ENCODE results near the gene NAT8L. TPM values are rescaled to one million over a fixed set of nuclear protein-coding genes. Genes with fewer than 3 reads are reported as not detected.

The NAT8L gene
- total RNA-seq, 1 experiment from 2014 or later: 3.4 TPM

DNA sequence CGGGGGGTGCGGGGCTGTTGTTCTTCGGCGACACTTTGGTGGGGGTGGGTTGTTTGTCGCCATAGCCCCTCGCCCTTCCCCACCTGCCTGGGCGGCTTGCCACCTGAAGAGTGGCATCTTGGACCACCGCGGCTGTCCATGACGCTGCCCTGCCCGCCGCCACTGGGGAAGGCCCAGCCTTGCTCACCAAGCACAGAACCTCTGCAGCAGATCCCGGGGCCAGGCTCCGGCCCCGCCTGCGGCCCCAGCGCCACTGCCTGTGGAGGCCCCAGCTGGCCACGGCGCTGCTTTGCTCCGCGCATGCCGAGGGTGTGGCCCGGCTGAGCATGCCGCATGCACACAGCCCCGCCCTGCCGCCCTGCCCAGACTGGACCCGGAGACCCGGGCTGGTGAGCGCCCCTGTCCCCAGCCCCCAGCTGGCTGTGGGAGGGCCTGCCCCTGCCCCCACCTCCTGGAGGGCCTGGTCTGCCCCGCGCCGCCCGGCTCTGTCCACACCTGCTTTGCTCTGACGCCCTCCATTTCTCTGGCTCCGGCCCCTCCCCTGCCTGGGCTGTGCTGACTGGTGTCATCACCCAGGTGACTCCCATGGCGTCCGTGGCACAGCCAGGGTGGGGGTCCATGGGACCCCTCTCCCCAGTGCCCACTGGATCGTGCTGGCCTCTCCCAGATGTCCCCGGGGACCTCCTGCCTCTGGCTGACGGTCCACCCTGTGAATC is 5.3 kb downstream of the NAT8L start:
- DNase-seq (ENCODE audit: low read depth): no peak

DNA sequence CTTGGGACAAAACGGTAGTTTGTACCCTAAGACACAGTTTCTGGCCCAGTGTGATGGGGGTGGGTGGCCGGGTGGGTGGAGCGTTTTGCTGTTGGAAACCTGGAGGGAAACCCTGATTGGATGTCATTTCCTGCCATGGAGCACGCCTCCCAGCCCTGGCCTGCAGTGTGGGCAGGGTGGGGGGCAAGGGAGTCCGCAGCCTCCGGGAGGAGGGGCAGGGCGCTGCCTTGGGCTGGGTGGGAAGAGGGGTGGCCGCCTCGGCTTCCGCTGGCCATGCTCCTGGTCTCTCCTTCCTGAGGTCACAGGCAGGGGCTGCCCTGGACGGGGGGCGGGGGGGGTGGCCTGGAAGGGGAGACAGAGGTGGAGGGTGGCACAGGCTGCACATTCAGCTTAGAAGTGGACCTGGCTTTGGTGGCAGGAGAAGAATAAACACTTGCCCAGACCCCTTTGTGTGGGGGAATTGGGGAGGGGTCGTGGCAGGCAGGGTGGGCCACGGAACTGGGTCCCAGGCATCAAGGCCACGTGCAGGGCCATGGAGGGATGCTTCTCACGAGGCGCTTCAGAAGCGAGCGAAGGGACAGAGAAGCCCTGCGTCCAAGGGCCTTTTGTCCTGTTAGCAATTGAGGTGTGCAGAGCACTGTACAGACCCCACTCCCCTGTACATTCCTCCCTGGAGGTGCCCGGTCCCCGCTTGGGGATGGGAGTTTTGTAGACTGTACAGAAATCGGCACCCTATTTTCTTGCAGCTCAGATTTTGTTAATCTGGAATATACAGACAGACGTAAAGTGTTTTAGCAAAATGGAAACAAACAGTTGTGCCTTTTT is 6.2 kb downstream of the NAT8L start:
- no peak for DNase-seq (ENCODE audit: low read depth)

DNA sequence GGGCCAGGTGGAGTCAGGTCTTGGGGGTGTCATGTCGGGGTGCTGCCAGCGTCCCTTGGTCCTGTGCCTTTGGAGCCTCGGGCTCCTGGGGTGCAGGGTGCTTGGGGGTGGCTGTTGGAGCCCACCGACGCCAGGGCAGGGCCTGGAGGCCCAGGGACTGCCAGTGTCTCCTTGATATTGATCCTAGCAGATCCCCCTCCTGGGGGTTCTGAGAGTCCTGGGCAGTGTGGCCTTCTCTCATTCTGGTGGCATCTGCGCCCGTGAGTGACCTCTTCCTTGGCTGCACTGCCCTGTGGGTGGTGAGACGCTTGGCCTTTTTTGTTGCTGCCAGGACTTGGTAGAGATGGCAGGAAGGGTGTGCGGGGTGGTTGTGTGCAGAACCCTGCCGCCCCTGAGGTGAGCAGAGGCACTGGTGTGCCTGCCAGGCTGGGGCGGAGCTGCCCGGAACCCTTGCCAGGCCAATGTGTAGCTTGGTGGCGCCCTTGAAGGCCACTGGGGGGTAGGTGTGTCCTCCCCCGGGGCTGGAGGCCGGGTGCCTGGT is 7.0 kb downstream of the NAT8L start:
- DNase-seq (ENCODE audit: low read depth): no peak

DNA sequence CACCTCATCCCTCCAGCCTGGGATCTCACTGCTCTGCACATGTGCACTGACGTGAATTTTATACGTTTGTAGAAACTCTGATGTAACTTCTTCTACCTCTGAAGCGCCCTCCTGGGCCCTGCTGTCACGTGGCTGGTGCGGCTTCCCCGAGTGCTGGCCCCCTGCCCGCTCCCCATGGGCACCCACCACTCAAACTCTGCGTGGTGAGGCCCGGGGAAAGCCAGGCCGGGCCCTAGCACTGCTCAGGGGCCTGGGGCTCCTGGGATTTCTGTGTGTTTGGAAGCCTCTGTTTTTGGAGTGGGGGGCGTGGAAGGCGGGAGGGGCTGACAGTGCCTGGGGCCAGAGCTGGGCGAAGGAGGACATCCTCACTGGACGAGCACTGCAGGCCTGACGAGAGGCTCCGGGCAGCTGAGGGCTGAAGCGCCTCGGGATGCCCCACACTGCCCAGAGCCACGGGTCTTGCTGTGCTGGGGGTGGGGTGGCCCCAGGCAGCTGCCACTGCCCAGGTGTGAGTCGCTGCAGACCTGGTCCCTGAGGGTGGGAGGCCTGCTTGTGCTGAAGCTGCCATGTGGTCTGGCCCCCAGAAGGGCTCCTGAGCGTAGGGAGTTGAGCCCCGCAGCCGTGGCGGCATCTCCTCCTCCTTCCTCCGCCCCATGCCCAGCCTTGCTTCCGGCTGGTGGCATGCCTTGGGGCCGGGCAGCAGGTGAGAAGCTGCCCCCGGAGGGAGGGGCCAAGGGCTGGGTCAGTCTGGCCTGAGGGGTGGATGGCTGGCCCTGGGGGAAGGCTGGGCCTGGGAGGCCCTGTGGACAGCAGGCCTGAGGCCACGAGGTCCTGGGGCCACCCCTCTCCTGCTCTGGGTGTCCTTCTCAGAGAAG is 7.7 kb downstream of the NAT8L start:
- no peak for DNase-seq (ENCODE audit: low read depth)

DNA sequence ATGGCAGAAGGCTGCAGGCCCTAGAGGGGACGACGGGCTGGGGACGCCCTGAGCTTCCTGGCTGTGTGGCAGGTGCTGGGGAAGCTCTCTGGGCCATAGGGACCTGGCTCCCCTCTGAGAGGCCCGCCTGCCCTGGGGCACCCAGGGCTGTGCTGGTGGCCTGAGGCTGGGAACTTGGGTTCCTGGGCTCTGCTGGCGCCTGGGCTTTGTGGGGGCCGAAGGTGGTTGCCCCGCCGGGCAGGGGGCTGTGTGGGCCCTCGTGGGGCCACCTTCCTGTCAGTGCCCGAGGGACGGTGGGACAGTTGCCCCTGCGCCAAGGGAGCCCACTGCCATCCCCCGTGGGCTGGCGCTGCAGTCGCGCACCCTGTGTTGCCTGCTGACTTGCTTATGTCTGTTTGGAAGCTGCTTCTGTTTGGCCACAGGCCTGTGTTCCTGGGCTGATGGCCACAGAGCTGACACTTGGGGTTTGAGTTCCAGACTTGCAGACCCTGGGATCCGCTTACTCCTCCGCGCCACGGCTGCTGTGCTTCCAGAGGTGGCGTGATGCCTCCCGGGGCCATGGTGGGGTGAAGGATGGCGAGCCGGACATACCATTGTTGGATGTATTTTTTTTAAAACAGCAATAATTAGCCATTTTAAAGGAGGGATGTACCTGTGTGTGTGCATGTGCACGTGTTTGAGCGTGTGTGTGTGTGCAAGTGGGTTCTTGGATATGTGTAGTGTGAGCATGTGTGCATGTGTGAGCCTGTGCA is 8.5 kb downstream of the NAT8L start:
- no peak for DNase-seq (ENCODE audit: low read depth)

DNA sequence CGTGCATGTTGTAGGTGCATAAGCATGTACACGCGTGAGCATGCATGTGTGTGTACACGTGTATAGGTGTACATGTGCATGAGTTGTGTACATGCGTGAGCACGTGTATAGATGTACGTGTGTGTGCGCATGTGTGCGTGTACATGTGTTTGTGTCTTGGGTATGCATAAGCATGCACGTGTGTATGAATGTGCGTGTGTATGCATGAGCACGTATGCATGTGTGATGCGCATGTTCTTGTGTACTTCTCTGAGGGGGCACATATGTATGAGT is 9.0 kb downstream of the NAT8L start:
- DNase-seq (ENCODE audit: low read depth): no peak

DNA sequence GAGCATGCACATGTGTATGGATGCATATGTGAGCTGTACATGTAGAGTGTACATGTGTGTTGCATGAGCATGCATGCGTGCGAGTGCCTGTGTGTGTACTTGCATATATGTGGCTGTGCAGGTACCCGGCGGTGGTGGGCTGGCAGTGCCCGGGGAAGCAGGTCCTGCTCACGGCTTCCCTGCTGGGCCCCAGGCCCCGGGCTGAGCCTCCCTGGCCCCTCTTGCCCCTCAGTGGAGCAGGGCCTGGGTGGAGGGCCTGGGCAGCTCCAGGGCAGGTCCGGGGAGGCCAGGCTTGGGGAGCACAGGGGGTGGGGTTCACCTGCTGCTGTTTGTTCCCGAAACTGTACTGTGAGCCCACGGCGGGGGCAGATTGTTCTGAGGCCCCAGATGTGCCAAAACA is 9.4 kb downstream of the NAT8L start:
- DNase-seq (ENCODE audit: low read depth): no peak

DNA sequence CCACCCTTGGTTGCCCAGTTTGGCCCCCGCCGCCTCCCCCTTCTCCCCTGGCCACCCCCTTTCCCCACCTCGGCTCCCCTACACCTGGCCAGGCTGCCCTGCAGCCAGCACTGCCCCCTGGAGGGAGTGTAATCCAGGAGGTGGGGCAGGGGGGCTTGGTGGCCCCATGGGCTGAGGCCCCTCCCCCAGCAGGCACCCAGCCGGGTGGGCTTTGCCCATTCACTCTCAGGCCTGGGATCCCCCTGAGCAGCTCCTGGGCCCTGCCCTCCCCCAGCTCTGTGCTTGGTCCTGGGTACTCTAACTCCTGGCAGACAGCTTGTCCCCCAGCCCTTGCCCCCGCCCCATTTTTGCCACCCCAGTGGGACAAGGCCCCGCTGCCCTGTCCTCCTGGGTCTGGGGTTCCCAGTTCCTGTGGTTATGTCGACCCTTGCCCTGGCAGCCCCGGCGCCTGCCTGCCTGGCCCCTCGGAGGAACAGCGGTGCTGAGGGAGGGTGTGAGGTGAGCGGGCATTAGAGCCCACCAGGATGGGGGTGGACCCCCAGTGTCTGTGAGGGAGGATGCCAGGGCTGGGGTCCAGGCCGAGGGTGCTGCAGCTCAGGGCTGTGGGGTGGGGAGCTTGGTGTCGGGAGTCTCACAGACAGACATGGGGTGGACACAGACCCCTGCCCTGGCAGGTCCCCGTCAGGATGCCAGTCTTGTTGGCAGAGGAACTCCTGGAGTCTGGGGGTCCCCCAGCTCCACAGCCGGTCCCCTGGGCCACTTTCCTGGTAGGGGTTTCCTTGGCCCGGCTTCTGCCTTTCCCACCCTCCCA is 10.2 kb downstream of the NAT8L start:
- DNase-seq (ENCODE audit: low read depth): no peak

DNA sequence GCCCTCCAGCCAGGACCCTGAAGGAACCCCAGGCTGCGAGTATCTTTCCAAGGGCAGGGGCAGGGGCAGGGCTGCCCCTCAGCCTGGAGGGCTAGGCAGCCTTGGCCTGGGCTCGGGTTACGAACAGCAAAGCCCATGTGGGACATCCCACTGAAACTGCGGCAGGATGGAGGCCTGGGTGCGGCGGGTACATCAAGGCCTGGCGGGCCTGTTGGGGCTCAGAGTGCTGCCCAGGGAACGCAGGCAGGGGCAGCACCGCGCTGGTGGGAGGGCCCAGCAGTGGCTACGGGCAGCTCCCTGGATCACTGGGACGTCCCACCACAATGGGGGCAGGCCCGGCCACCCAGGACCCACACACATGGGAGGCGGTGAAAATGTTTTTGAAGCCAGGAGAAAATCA is 10.9 kb downstream of the NAT8L start:
- DNase-seq (ENCODE audit: low read depth): no peak

DNA sequence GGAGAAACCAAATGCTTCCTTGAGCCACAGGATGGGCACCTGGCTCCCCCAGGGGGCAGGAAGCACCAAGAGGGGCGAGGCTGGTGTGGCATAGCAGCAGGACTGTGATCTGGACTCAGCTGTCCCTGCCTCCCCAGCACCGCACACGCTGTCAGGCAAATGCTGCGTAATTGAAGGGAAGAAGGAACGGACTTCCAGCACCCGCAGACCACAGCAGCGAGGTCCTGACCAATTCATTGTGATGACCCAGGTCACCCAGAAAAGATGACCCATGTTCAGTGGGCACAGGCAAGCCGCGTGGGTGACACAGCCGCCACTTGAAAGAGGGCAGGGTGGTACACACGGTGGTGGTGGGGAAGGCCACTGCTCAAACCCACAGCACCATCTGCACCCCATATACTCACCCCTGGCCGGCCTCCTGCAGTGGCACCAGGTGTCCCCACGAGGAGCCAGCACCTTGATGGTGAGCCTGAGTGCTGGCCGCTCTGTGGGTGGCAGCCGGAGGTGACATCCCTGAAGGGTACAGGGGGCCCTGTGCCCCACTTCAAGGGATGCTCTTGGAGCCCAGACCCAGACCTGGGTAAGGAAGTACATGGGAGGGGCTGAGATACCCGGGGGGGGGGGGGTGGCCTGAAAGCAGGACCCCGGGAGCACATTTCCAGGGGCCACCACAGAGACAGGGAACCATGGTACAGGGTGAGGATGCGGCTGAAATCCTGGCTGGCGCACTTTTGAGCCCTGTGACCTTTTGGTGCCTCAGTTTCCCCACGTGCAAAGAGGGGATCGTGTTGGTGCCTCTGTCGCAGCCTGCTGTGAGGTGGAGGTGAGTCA is 11.5 kb downstream of the NAT8L start:
- no peak for DNase-seq (ENCODE audit: low read depth)

DNA sequence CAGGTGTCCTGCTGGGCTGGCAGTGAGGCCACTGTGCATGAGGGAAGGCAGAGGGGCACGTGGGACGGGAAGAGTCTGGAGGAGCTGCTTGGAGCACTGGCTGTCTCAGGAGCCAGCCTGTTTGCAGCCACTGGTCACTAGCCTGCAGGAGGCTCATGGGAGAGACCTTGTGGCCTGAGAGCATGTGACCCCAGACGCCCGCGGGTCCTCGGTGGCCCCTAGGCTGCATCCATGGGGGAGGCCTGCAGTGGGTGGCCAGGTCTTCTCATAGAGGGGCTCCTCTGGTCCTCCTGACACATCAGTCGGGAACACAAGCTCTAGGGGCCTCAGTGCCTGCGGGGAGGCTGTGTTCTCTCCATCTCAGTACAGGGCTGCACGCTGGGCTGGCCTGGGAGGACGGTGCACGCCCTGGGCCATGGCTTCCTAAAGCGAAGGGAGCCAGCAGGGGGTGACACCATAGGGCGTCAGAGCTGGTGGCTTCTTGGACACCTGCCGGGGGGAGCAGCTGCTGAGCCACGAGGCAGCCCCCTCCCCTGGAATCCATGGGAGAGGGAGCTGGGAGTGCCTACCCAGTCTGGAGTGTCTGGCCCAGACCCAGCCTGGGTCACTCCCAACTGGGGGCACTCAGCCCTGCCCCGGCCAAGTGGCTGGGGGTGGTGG is 12.3 kb downstream of the NAT8L start:
- peak; percentile 36 for DNase-seq (ENCODE audit: low read depth)

DNA sequence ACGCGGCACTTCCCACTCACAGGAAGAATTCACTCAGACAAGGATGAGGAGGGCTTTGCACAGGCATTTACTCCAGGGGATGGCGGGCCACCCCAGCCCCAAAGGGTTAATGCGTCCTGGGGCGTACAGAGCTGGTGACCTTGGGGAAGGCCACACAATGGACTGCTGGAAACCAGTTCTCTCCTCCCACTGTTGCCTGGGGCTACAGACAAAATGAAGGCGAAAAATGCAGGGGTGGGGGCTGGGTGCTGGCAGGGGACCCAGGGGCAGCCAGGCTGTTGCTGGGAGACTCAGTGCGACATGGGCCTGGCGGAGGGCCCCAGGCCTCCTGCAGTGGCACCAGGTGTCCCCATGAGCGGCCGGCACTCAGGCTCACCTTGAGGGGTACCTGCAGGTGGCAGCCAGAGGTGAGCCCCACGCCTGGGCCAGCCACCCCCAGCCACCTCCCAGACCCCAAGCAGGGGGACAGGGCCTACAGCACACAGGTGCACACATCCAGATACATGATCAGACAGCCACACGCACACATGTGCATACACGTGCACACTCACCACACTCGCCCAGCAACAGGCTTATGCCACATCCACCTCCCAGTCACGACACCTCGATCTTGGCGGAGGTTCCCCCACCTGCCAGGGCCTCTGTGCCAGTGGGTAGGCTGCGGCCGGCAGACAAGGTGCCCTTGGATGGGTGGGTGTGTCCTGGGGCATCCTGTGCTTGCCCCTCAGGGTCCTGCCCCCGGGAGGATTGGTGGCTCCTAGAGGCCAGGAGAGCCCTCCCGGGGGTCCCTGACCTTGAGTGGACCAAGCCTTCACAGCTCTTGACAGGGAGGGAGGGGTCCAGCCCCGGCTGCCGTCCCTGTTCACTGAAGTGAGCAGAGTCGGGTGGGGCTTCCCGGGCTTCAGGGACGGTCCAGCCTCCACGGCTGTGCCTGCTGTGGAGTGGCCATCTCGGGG is 13.1 kb downstream of the NAT8L start:
- DNase-seq (ENCODE audit: low read depth): no peak

DNA sequence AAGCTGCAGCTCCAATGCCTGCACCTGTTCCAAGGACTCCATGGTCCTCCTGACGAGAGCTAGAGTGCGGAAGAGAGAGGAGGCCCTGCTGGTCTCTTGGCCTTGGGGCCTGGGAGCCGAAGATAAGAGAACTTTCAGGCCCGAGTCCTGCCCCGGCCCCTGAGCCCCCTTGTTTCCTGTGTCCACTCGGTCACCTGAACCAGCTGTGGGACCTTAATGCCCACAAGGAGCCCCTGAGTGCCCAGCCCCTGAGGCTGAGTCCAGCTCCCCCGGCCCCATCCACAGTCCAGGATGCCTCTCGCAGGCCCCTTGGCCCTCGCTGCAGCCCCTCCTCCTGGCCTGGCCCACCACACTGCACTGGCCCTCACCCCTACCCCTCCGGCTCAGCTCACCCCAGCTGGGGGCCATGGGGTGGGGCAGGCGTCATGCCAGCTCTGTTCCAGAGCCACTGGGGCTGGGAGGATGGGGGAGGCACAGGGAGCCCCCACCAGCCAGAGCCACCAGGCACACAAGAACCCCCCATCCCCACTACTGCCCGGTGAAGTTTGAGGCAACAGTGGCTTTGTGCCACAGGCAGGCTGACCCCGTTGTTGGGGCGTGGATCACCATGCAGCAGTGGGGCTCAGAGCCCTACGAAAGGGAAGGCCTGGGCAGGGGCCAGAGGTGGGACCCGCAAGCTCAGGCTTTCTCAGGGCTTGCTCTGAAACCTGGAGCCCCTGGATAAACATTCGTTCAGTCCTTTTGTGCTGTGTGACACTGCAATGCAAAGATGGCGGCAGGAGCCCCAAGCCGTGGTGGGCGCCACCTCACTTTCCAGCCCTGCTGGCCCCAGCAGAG is 14.1 kb downstream of the NAT8L start:
- DNase-seq (ENCODE audit: low read depth): no peak

DNA sequence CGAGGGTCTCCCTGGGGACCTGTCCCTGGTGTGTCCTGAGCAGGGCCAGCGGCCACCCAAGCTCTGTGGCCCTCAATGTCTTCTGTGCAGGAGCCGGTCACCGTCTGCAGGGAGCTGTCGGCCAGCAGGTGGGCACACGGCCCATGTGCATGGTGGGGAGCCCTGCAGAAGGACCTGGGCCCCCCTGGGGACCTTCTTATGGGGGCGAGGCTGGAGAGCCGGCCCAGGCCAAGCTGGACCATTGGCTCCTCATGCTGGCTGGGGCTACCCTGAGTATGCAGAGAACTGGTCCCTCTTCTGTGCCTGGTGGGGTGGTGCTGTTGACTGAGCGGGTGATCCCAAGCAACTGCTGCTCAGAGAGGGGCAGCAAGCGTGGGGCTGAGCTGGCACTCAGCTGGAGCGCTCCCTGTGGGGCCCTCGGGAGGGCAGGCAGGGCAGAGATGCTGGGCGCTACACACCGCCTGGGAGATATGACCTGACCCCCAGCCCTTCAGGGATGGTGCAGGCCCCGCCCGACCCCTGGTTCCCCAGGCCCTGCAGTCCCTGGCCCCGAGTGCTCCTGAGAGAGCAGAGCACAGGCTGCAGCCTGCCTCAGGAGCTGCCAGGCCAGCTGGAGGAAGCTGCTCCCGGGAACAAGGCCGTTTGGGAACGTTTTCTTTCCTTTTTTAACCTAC is 14.8 kb downstream of the NAT8L start:
- no peak for DNase-seq (ENCODE audit: low read depth)

DNA sequence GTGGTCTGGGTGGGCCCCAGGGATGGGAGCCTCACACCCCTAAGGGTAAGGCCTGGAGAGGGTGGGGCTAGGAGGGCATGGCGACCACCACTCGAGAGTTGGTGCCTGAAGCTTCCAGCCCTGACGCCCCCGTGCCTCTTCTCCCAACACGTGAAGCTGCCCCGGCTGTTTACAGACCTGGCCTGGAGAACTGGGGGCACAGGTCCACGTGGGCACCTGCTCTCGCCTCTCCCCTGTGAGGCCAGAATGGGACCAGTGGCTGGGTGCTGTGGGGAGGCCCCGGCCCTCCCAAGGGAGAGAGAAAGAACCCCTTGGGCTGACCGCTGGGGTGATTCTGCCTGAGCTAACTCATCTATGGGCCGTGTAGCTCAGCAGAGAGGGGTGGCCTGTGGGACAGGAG is 15.5 kb downstream of the NAT8L start:
- DNase-seq (ENCODE audit: low read depth): no peak

DNA sequence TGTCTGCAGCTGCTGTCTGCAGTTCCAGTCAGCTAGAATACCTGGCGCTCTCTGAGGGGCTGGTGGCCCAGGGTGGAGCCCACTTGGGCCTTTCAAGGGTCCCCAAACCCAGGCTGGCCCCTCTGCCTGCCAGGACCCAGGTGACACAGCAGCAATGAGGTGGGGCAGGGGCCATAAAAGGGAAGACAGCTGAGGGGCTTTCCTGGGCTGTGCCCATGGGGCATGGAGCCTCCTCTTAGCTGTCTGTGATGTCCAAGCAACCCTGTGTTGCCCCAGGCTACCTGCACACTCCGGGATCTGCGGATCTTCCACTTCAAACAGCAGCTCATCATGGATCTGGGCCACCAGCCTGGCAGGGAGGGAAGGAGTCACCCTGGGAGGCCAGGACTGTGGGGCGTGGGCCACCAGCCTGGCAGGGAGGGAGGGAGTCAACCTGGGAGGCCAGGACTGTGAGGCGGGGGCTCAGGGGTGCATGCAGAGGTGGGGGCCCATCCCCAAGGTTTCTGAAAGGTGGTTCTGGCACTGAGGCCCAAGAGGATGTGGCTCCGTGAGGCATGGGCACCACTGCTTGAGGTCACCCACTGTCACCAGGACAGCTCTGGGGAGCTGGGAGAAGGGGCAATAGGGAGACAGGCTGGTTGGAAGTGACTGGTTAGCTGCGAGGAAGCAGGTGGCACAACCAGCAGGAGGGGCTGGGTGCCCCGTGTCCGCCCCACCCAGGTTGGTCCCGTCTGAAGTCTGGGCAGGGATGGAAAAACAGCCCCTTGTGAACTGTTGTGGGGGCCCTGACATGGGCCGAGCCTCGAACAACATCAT is 16.3 kb downstream of the NAT8L start:
- DNase-seq (ENCODE audit: low read depth): no peak

Data from Daoy (cell line).